Endothelial cell of umbilical vein (primary cell): Measurements from ENCODE around the gene LRFN3.

Source experiments
- CTCF ChIP-seq, 2 donors: IDR thresholded peaks; 1 replicate in 1 of 2; 2 replicates in 1 of 2; pipeline ENCODE4 v1.5.1; 2011; ENCODE audit warnings: low read length in 2 of 2, mild to moderate bottlenecking in 2 of 2, moderate library complexity in 2 of 2, control low read depth in 1 of 2, inconsistent platforms in 1 of 2, low read depth in 1 of 2; ENCODE audit not compliant: insufficient read depth in 1 of 2; ENCODE audit errors: extremely low read depth in 1 of 2
- EZH2 ChIP-seq: IDR thresholded peaks from 2 replicates; pipeline ENCODE4 v1.6.1; 2012; ENCODE audit warnings: borderline replicate concordance, low read depth, mild to moderate bottlenecking, moderate library complexity, low read length, inconsistent platforms; ENCODE audit not compliant: severe bottlenecking
- FOS ChIP-seq: IDR thresholded peaks from 2 replicates; pipeline ENCODE4 v1.6.1; 2011; ENCODE audit warnings: mild to moderate bottlenecking, low read length, moderate library complexity, borderline replicate concordance; ENCODE audit not compliant: insufficient read depth
- GATA2 ChIP-seq: IDR thresholded peaks from 2 replicates; pipeline ENCODE4 v1.7.0; 2011; ENCODE audit warnings: low read depth, mild to moderate bottlenecking, moderate library complexity, mixed read lengths, low read length; ENCODE audit not compliant: insufficient read length, insufficient read depth
- JUN ChIP-seq: IDR thresholded peaks from 2 replicates; pipeline ENCODE4 v1.6.1; 2011; ENCODE audit warnings: borderline replicate concordance, low read depth; ENCODE audit not compliant: insufficient read length, insufficient read depth
- MAX ChIP-seq: IDR thresholded peaks from 2 replicates; pipeline ENCODE4 v1.6.1; 2011; ENCODE audit not compliant: insufficient read depth, insufficient read length
- MYC ChIP-seq: IDR thresholded peaks from one replicate; pipeline ENCODE4 v1.6.1; 2011; ENCODE audit warnings: mild to moderate bottlenecking, low read depth, low read length
- POLR2A ChIP-seq: IDR thresholded peaks from 2 replicates; pipeline ENCODE4 v1.6.1; 2012; ENCODE audit warnings: low read depth, mild to moderate bottlenecking, control low read depth, low read length
- POLR2AphosphoS5 ChIP-seq: IDR thresholded peaks from 2 replicates; pipeline ENCODE4 v1.6.1; 2012; ENCODE audit warnings: low read depth, mild to moderate bottlenecking, control low read depth, low read length, moderate library complexity; ENCODE audit not compliant: insufficient read depth

- TF ChIP-seq JUN (no peak), GATA2 (no peak), CTCF (IDR thresholded peaks at IDR 0.05; ENCODE audit: extremely low read depth in 1 of 2, insufficient read depth in 1 of 2, low read depth in 1 of 2, low read length in 2 of 2) (no peak), EZH2 (no peak), FOS (no peak), POLR2A (no peak), POLR2AphosphoS5 (no peak), MAX (no peak), MYC (no peak)
Observed at GRCh38 chr19:35991731-35992450, 55.7 kb downstream of the LRFN3 start.
